Lower leg skin (tissue), 4 donors: ENCODE results near the gene ALX3. TPM values are rescaled to one million over a fixed set of nuclear protein-coding genes. Genes with fewer than 3 reads are reported as not detected.

ENCODE experiments used
- DNase-seq, 2 donors: peaks; one replicate each; pipeline ENCODE4 v3.0.0-alpha.2; 2019; ENCODE audit warnings: low spot score in 2 of 2
- H3K4me3 ChIP-seq: fragments of 200-600 bp; sonication (generic); 2 replicates; pipeline ENCODE4 v1.5.1; 2017; ENCODE audit warnings: mild to moderate bottlenecking, low read depth; ENCODE audit not compliant: poor library complexity, severe bottlenecking
- CTCF ChIP-seq, 3 donors: fragments of 450-650 bp; IDR thresholded peaks; one replicate each; pipeline ENCODE4 v1.5.1; 2016; ENCODE audit warnings: antibody characterized with exemption in 3 of 3, mild to moderate bottlenecking in 3 of 3, moderate library complexity in 2 of 3
- POLR2A ChIP-seq, 2 donors: fragments of 450-650 bp; IDR thresholded peaks; one replicate each; pipeline ENCODE4 v1.6.1; 2016 to 2017; ENCODE audit warnings: antibody characterized with exemption in 2 of 2, mild to moderate bottlenecking in 1 of 2, moderate library complexity in 1 of 2
- WGBS, 2 donors: methylation state at CpG; one replicate each; pipeline ENCODE4 v1.1.5; 2018; 5-methylcytosine and 5-hydroxymethylcytosine counted together
- intact Hi-C: fragments of 100-400 bp; cut with DNase I; formaldehyde crosslinking; loops from one replicate; pipeline ENCODE4 v1.15.0; 2023; ENCODE audit warnings: low total_unique reads
- total RNA-seq, 4 donors: library from RNA; depleted of rRNA; stranded (reverse); fragments of >200 nt; gene quantifications; one replicate each; pipeline ENCODE4 v1.1.0, GENCODE V29; 2016

ALX3 gene
- total RNA-seq, 4 donors from 2014 or later, result 0.52 TPM; not detected in 3

- DNase-seq, result no peak
- intact Hi-C loops, result no loop called here
- TF ChIP-seq POLR2A (IDR thresholded peaks at IDR 0.05), result no peak
- no peak for TF ChIP-seq CTCF (IDR thresholded peaks at IDR 0.05)
- H3K4me3 ChIP-seq, result no peak overlapping the region
- WGBS, 2 donors, result 80 to 85% methylated on average over 14 to 23 of the region's 23 CpGs
These were observed 3.0 kb downstream of the ALX3 start for GRCh38 chr1:110067479-110067892.

GRCh38 chr1:110065841-110066240 lies 4.6 kb downstream of the ALX3 start:
- intact Hi-C loops, result no loop called here
- TF ChIP-seq CTCF (IDR thresholded peaks at IDR 0.05), result no peak
- no peak for TF ChIP-seq POLR2A (IDR thresholded peaks at IDR 0.05)
- H3K4me3 ChIP-seq, result no peak overlapping the region
- 75 to 93% methylated on average over 2 to 5 of the region's 5 CpGs for WGBS, 2 donors
- DNase-seq, result no peak

- H3K4me3 ChIP-seq, result no peak overlapping the region
- intact Hi-C loops, result no loop called here
- WGBS, 2 donors, result 88 to 91% methylated on average over 17 to 18 of the region's 18 CpGs
- DNase-seq, result no peak
- TF ChIP-seq CTCF (IDR thresholded peaks at IDR 0.05) (no peak), POLR2A (IDR thresholded peaks at IDR 0.05) (no peak)
These were observed 5.7 kb downstream of the ALX3 start for GRCh38 chr1:110064576-110065337.

- H3K4me3 ChIP-seq, result no peak overlapping the region
- intact Hi-C loops, result no loop called here
- no peak for DNase-seq
- WGBS, 2 donors, result 37 to 53% methylated on average over 4 of the region's 4 CpGs
- no peak for TF ChIP-seq CTCF (IDR thresholded peaks at IDR 0.05)
- no peak for TF ChIP-seq POLR2A (IDR thresholded peaks at IDR 0.05)
These were observed 6.7 kb downstream of the ALX3 start for GRCh38 chr1:110063781-110064180.

- TF ChIP-seq CTCF (IDR thresholded peaks at IDR 0.05) (no peak), POLR2A (IDR thresholded peaks at IDR 0.05) (no peak)
- intact Hi-C loops, result no loop called here
- no peak overlapping the region for H3K4me3 ChIP-seq
- 86 to 97% methylated on average over 2 of the region's 2 CpGs for WGBS, 2 donors
- no peak for DNase-seq
These were observed 7.9 kb downstream of the ALX3 start for GRCh38 chr1:110062612-110063011.

GRCh38 chr1:110061341-110061740 lies 9.1 kb downstream of the ALX3 start:
- TF ChIP-seq POLR2A (IDR thresholded peaks at IDR 0.05) (no peak), CTCF (IDR thresholded peaks at IDR 0.05) (no peak)
- no peak for DNase-seq
- WGBS, 2 donors, result 96 to 98% methylated on average over 10 of the region's 10 CpGs
- intact Hi-C loops, result no loop called here
- H3K4me3 ChIP-seq, result no peak overlapping the region
